D721Med (cell line): ENCODE results near the gene CADPS2.

Experiments
- DNase-seq: peaks from one replicate; pipeline ENCODE4 v3.0.0; 2011; ENCODE audit warnings: low spot score; ENCODE audit not compliant: insufficient read length
- FAIRE-seq: peaks from 2 replicates; lab custom pipeline; 2011; peaks lifted over from hg19 to GRCh38; lab: Jason Lieb, UNC
- TF ChIP-seq, protein P1 (sequence below): IDR thresholded peaks from 2 replicates; pipeline ENCODE4 v1.5.1; 2012; ENCODE audit warnings: mild to moderate bottlenecking, control low read depth; ENCODE audit not compliant: insufficient read depth; ENCODE audit errors: missing control alignments

The CADPS2 gene

DNA sequence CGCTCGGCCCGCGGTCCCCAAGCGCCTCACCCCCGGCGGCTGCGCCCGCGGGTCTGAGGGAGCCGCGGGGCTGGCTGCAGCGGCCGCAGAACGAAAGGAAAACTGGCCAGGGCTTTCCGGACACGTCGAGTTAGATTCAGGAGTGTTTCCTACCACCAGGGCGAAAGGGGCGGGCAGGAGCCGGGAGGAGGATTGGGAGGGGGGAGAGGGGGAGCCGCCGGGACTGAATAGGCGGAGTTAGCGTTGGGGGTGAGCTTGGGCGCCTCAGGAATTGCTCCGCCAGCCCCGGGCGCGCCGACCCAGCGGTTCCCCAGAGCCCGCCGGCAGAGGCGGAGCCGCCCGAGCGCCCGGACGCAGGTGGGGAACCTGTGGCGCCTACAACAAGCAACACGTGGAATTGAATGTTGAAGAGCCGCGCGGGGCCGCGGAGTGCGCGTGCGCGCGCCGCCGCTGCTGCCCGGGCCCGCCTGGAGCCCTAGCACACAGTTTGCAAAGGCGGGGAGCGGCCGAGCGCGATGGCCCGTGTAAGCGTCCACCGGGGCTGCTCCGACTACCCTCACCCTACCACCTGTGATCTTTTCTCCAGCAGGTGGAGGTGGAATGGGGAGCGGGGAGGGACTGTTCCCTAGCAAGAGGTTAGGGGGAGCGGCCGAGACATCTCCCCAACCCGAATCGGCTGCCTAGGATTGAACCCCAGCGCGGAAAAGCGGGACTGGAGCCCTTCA is at the start of gene CADPS2:
Gene CADPS2 (minus strand): TSS at position 104 of the 725 bp plus-strand sequence. CDS start 123 bp downstream, outside the sequence.
- TF ChIP-seq, protein P1, sequence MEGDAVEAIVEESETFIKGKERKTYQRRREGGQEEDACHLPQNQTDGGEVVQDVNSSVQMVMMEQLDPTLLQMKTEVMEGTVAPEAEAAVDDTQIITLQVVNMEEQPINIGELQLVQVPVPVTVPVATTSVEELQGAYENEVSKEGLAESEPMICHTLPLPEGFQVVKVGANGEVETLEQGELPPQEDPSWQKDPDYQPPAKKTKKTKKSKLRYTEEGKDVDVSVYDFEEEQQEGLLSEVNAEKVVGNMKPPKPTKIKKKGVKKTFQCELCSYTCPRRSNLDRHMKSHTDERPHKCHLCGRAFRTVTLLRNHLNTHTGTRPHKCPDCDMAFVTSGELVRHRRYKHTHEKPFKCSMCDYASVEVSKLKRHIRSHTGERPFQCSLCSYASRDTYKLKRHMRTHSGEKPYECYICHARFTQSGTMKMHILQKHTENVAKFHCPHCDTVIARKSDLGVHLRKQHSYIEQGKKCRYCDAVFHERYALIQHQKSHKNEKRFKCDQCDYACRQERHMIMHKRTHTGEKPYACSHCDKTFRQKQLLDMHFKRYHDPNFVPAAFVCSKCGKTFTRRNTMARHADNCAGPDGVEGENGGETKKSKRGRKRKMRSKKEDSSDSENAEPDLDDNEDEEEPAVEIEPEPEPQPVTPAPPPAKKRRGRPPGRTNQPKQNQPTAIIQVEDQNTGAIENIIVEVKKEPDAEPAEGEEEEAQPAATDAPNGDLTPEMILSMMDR = no peak
- DNase-seq = no peak
- FAIRE-seq = no peak

DNA sequence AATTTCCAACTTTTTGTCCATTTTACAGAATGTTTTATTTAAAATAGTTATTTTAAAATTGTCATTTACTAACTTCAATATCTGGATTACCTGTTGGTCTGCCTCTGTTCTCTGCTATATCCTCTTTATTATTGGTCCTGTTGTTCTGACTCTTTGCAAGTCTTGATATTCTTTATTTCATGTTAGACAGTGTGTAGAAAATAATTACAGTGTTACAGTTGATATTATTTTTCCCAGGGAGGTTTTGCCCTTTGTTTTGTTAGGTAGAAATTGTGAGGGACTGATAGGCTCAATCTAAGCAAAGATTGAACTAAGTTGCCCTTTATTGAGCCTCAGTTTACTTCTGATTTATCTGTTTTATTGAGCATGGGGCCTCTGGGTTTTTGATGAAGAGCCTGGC is 49.4 kb upstream of the CADPS2 start:
- FAIRE-seq (no peak), DNase-seq (no peak)
- TF ChIP-seq, protein P1 = no peak

DNA sequence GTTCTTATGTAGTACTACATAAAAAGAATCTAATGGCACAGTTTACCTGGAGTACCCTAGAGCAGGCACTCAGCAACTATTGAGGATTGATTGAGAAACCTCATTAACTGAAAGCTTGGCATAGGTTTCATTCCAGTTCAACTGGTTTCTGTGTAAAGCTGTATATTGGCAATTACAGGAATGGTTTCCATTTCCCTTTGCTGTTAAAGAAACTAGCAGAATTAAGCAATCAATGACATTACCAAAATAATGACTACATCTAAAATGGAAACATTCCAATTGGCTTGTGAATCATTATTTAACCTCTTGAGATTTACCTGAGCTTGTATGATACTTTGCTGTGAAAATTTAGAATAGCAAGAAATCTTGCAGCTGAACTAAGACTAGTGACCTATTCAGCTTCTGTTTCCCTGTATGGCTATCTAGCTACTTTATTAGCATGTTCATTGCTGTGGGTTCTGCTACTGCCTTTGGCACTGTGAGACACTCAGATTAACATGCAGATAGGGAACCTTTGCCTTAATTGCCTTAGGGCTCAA is 33.5 kb upstream of the CADPS2 start:
- TF ChIP-seq, protein P1 = no peak
- FAIRE-seq (no peak), DNase-seq (no peak)

DNA sequence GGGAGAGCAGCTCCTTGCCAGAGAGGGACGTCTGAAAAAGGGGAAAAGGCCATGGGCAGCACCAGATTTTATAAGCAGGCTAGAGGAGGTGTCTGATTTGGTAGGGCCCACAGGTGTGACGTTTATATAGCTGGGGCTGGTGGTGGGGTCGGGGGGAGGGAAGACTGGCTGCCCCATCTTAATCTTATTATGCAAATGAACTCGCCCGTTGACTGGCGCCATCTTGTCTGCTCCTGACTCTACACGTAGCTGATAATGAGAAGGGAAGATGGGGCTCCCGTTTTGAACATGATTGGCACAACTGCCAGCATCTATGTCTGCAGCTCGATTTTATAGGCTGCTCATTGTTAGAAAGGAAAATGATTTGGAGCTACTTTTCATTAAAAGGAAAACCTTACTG is 28.6 kb upstream of the CADPS2 start:
- FAIRE-seq = no peak
- TF ChIP-seq, protein P1 = no peak
- no peak for DNase-seq

DNA sequence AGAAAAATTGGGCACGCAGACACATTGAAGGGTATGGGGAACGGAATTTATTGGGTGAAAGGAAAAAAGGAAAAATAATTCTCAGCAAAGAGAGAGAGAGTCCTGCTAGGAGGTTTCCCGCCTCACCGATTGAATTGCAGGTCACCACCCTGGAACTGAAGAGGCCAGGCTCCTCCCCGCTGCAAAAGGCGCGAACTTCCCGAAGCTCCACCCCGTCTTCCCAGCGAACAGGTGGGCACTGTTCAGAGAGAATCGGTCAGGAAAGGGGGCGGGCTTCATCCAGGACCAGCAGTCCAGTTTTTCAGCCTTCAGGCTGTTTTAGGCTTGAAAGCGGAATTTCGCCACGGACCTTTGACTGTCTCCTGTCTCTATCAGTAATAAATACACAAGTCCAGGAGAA is 27.3 kb upstream of the CADPS2 start:
- FAIRE-seq = no peak

DNA sequence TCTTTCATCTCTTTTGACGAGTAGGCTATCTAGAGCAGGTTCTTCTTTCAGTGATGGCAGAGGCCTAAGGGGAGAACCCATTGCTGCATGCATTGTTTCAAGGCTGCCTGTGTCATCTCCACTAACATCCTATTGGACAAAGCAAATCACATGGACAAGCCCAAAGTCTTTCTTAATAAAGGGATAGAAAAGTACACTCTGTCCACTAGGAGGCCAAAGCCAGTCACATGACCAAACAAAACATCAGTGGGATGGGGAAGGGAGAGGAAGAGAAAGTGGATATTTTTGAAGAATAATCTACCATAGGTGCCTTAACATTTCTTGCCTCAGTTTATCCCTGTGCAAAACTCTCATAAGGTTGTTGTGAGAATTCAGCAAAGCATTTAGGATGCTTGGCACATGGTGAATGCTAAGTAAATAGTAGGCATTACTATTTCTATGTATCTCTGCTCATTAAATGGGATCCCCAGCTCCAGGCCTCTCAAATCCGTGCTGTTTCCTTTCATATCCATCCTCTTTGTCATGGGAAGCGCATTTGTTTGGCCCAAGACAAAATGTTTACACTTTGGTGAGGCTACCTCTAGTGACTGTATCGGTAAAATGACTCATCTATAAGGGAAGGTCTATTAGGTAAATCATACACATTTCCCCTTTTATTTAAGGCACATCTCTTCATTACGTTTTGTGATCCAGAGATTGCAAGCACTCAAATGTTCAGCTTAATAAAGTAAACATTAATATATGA is 16.7 kb upstream of the CADPS2 start:
- no peak for DNase-seq
- TF ChIP-seq, protein P1 = no peak
- no peak for FAIRE-seq

More for the DNA sequence above, 27.3 kb upstream of the CADPS2 start:
- TF ChIP-seq, protein P1 = no peak
- no peak for DNase-seq
